HCT116 (cell line): ENCODE data around the gene IGSF5. TPM values are rescaled to one million over a fixed set of nuclear protein-coding genes. Genes with fewer than 3 reads are reported as not detected.

Experiments
- ATAC-seq: fragments of 200-7000 bp; cut with Tn5 transposase; 2 replicates; pipeline ENCODE4 v1.9.1; 2020; ENCODE audit warnings: mild to moderate bottlenecking, moderate library complexity
- BruUV-seq: library from RNA; stranded (reverse); fragments of 400-500 nt; replicated peaks from 2 replicates; lab custom pipeline; 2021; lab: Mats Ljungman, UMichigan
- CTCF ChIA-PET: fragments of 300-600 bp; sonication (Branson Sonifier 250); formaldehyde crosslinking; loops from one replicate; lab custom pipeline; 2021; ENCODE audit warnings: antibody characterized with exemption; lab: Charles Lee
- POLR2A ChIA-PET: fragments of 300-600, 350-600 bp; sonication (Branson Sonifier 250); formaldehyde crosslinking; loops from one replicate; lab custom pipeline; 2021; ENCODE audit warnings: antibody characterized with exemption; lab: Charles Lee
- RAD21 ChIA-PET, 2 experiments: fragments of 300-600 bp; sonication (Branson Sonifier 250); formaldehyde crosslinking; loops; one replicate each; lab custom pipeline; 2023; ENCODE audit warnings: low total read pairs in 2 of 2; ENCODE audit not compliant: uncharacterized antibody in 2 of 2, unreplicated experiment in 2 of 2, low non-redundant PET in 1 of 2; lab: Charles Lee
- DNase-seq: peaks from one replicate; pipeline ENCODE4 v3.0.0-alpha.2; 2010; ENCODE audit warnings: low read depth, low spot score
- H2AFZ ChIP-seq: fragments of 200-600 bp; shearing (Covaris generic), sonication (generic); 2 replicates; pipeline ENCODE4 v1.6.1; 2017; ENCODE audit warnings: low read depth, mixed run types, mixed read lengths, antibody characterized with exemption, low read length; ENCODE audit not compliant: poor library complexity, severe bottlenecking
- H3K27ac ChIP-seq: 2 replicates; pipeline ENCODE4 v1.5.1; 2012; ENCODE audit warnings: low read depth, low read length
- H3K27me3 ChIP-seq: fragments of 200-600 bp; sonication (generic); 2 replicates; pipeline ENCODE4 v1.6.1; 2016; ENCODE audit warnings: mixed run types, low read length, mixed read lengths; ENCODE audit not compliant: insufficient read depth
- H3K36me3 ChIP-seq, 2 experiments: fragments of 200-500 bp in 1 of 2; fragments of 200-600 bp in 1 of 2; sonication (Bioruptor generic) in 1 of 2; sonication (generic) in 1 of 2; 2 replicates each; pipeline versions ENCODE4 v1.5.1 to v1.6.1; 2014 to 2016; ENCODE audit warnings: low read length in 2 of 2, inconsistent platforms in 1 of 2, mixed read lengths in 1 of 2, mixed run types in 1 of 2; ENCODE audit not compliant: insufficient read depth in 2 of 2, control insufficient read depth in 1 of 2
- H3K4me1 ChIP-seq, 2 experiments: fragments of 200-600 bp in 1 of 2; sonication (generic) in 1 of 2; 2 replicates each; pipeline versions ENCODE4 v1.5.1 to v1.6.1; 2012 to 2017; ENCODE audit warnings: low read length in 2 of 2, inconsistent platforms in 1 of 2, mild to moderate bottlenecking in 1 of 2, mixed read lengths in 1 of 2, mixed run types in 1 of 2, moderate library complexity in 1 of 2; ENCODE audit not compliant: insufficient read depth in 2 of 2, control insufficient read depth in 1 of 2
- H3K4me2 ChIP-seq: fragments of 200-600 bp; sonication (generic); 2 replicates; pipeline ENCODE4 v1.6.1; 2017; ENCODE audit warnings: mixed run types, low read length, mixed read lengths
- H3K4me3 ChIP-seq, 2 experiments: fragments of 200-600 bp in 1 of 2; sonication (generic) in 1 of 2; replicated peaks in 1 of 2; 2 replicates each; pipeline ENCODE4 v1.5.1; 2011 to 2016; ENCODE audit warnings: low read length in 2 of 2, control low read depth in 1 of 2, low read depth in 1 of 2, mild to moderate bottlenecking in 1 of 2, mixed read lengths in 1 of 2, mixed run types in 1 of 2
- H3K79me2 ChIP-seq: fragments of 200-600 bp; sonication (generic); 2 replicates; pipeline ENCODE4 v1.6.1; 2017; ENCODE audit warnings: mild to moderate bottlenecking, mixed run types, low read length, moderate library complexity, mixed read lengths; ENCODE audit not compliant: insufficient read depth
- H3K9ac ChIP-seq: fragments of 200-600 bp; sonication (generic); 2 replicates; pipeline ENCODE4 v1.6.1; 2016; ENCODE audit warnings: low read length, mixed read lengths
- H3K9me2 ChIP-seq: fragments of 200-600 bp; sonication (generic), shearing (Covaris generic); 2 replicates; pipeline ENCODE4 v1.6.1; 2017; ENCODE audit warnings: mixed run types, mild to moderate bottlenecking, moderate library complexity; ENCODE audit not compliant: insufficient read depth
- H3K9me3 ChIP-seq, 2 experiments: fragments of 200-500 bp in 1 of 2; fragments of 200-600 bp in 1 of 2; sonication (Bioruptor generic) in 1 of 2; sonication (generic) in 1 of 2; 2 replicates each; pipeline ENCODE4 v1.6.1; 2014 to 2017; ENCODE audit warnings: low read length in 2 of 2, mixed read lengths in 2 of 2, inconsistent platforms in 1 of 2, low read depth in 1 of 2, mild to moderate bottlenecking in 1 of 2, mixed run types in 1 of 2, moderate library complexity in 1 of 2; ENCODE audit not compliant: control insufficient read depth in 1 of 2, insufficient read depth in 1 of 2
- H4K20me1 ChIP-seq: fragments of 200-600 bp; sonication (generic), shearing (Covaris generic); 2 replicates; pipeline ENCODE4 v1.6.1; 2017; ENCODE audit warnings: mixed run types, mild to moderate bottlenecking, moderate library complexity; ENCODE audit not compliant: insufficient read depth
- CEBPB ChIP-seq: IDR thresholded peaks from 2 replicates; pipeline ENCODE4 v1.6.1; 2012; ENCODE audit warnings: low read depth
- CTCF ChIP-seq, 3 experiments: fragments of 200-600 bp in 1 of 3; sonication (generic) in 1 of 3; IDR thresholded peaks in 2 of 3; conservative IDR thresholded peaks in 1 of 3; 2 replicates each; pipeline ENCODE4 v1.5.1; 2012 to 2017; ENCODE audit warnings: low read depth in 2 of 3, low read length in 2 of 3, antibody characterized with exemption in 1 of 3, borderline replicate concordance in 1 of 3, control low read depth in 1 of 3, mild to moderate bottlenecking in 1 of 3, mixed read lengths in 1 of 3, mixed run types in 1 of 3, moderate library complexity in 1 of 3; ENCODE audit not compliant: insufficient read depth in 1 of 3
- EZH2 ChIP-seq: fragments of 200-600 bp; sonication (generic); IDR thresholded peaks from 2 replicates; pipeline ENCODE4 v1.6.1; 2017; ENCODE audit warnings: antibody characterized with exemption, mixed run types
- EZH2phosphoT487 ChIP-seq: fragments of 200-600 bp; IDR thresholded peaks from 2 replicates; pipeline ENCODE4 v1.6.1; 2018; ENCODE audit warnings: antibody characterized with exemption, borderline replicate concordance
- FOSL1 ChIP-seq: IDR thresholded peaks from 2 replicates; pipeline ENCODE4 v1.6.1; 2012; ENCODE audit warnings: low read depth
- MAX ChIP-seq: IDR thresholded peaks from 2 replicates; pipeline ENCODE4 v1.6.1; 2012
- POLR2A ChIP-seq: IDR thresholded peaks from 2 replicates; pipeline ENCODE4 v1.7.0; 2011; ENCODE audit warnings: borderline replicate concordance; ENCODE audit not compliant: insufficient read depth, insufficient read length; ENCODE audit errors: extremely low read depth
- REST ChIP-seq: IDR thresholded peaks from 2 replicates; pipeline ENCODE4 v1.6.1; 2012; ENCODE audit warnings: low read depth
- SIN3A ChIP-seq: IDR thresholded peaks from 2 replicates; pipeline ENCODE4 v1.6.1; 2012; ENCODE audit warnings: low read depth
- SRF ChIP-seq: IDR thresholded peaks from 2 replicates; pipeline ENCODE4 v1.6.1; 2012; ENCODE audit warnings: low read depth
- TCF7L2 ChIP-seq: IDR thresholded peaks from 2 replicates; pipeline ENCODE4 v1.7.0; 2011; ENCODE audit warnings: borderline replicate concordance, inconsistent platforms; ENCODE audit not compliant: insufficient read depth, insufficient read length; ENCODE audit errors: extremely low read depth
- YY1 ChIP-seq: IDR thresholded peaks from 2 replicates; pipeline ENCODE4 v1.6.1; 2011; ENCODE audit warnings: low read length, low read depth, moderate library complexity, mild to moderate bottlenecking; ENCODE audit not compliant: insufficient replicate concordance; ENCODE audit errors: extremely low read depth
- ZBTB33 ChIP-seq: IDR thresholded peaks from 2 replicates; pipeline ENCODE4 v1.6.1; 2011; ENCODE audit warnings: mild to moderate bottlenecking, low read length, moderate library complexity; ENCODE audit not compliant: insufficient replicate concordance; ENCODE audit errors: extremely low read depth
- ZNF274 ChIP-seq: fragments of 200-500 bp; sonication (Bioruptor generic); IDR thresholded peaks from 2 replicates; pipeline ENCODE4 v1.6.1; 2014; ENCODE audit warnings: mild to moderate bottlenecking, low read depth, low read length, inconsistent platforms
- intact Hi-C: fragments of 100-400 bp; cut with micrococcal nuclease; formaldehyde crosslinking; loops from 2 replicates; pipeline ENCODE4 v1.10.0; 2022
- total RNA-seq: library from RNA; stranded (reverse); gene quantifications from one replicate; pipeline ENCODE4 v1.2.1, GENCODE V29; 2021; ENCODE audit not compliant: unreplicated experiment

The IGSF5 gene
- total RNA-seq, 1 experiment from 2014 or later, result not detected

GRCh38 chr21:39849014-39849655 lies 104.2 kb downstream of the IGSF5 start:
- Histone ChIP-seq H3K4me1 (no peaks in the 10 kb centered on the region; a peak in 1 of 4 replicates), H3K9ac (no peak overlapping the region), H3K27me3 (no peaks in the 10 kb centered on the region), H3K36me3 (no peaks in the 10 kb centered on the region), H4K20me1 (no peaks in the 10 kb centered on the region), H3K4me3 (no peak overlapping the region), H3K4me2 (no peak overlapping the region), H3K9me2 (no peaks in the 10 kb centered on the region), H3K27ac (no peak overlapping the region), H3K79me2 (no peaks in the 10 kb centered on the region), H2AFZ (no peak overlapping the region), H3K9me3 (no peaks in the 10 kb centered on the region; a peak in 1 of 4 replicates)
- RAD21 ChIA-PET, result no interaction called here
- DNase-seq, result no peak
- ATAC-seq, result no peak
- TF ChIP-seq MAX, result no peak
- no peak for TF ChIP-seq SIN3A
- no peak for TF ChIP-seq SRF
- TF ChIP-seq TCF7L2, result no peak
- TF ChIP-seq EZH2, result no peak
- no peak for TF ChIP-seq YY1
- no peak for TF ChIP-seq FOSL1
- TF ChIP-seq ZNF274, result no peak
- no peak for TF ChIP-seq POLR2A
- TF ChIP-seq CTCF (IDR thresholded peaks at IDR 0.05 in 2 of 3, conservative IDR thresholded peaks at IDR 0.05 in 1 of 3; ENCODE audit: borderline replicate concordance in 1 of 3, insufficient read depth in 1 of 3, low read depth in 2 of 3, low read length in 2 of 3), result no peak
- no peak for TF ChIP-seq EZH2phosphoT487
- TF ChIP-seq ZBTB33, result no peak
- TF ChIP-seq REST, result no peak
- TF ChIP-seq CEBPB, result no peak
- POLR2A ChIA-PET, result no interaction called here
- BruUV-seq, result no TSS peak
- CTCF ChIA-PET, result no interaction called here
- intact Hi-C loops, result no loop called here
